Activated T-helper 17 cell treated with anti-CD3 and anti-CD28 coated beads, Interleukin-2, amount 50 U/mL, for 72 hours (primary cell): Measurements from ENCODE around the gene MED23. TPM values are rescaled to one million over a fixed set of nuclear protein-coding genes. Genes with fewer than 3 reads are reported as not detected.

Source experiments
- ATAC-seq: fragments of 150-1000 bp; cut with Tn5 transposase; replicated peaks from 2 replicates; pipeline ENCODE4 v1.10.0; 2021; ENCODE audit warnings: mild to moderate bottlenecking, moderate library complexity
- H3K27ac Mint-ChIP-seq: one replicate; pipeline ENCODE4 v1.8.0; 2022; ENCODE audit warnings: mixed read lengths
- H3K27me3 Mint-ChIP-seq: one replicate; pipeline ENCODE4 v1.8.0; 2022; ENCODE audit warnings: mixed read lengths
- H3K36me3 Mint-ChIP-seq: one replicate; pipeline ENCODE4 v1.8.0; 2022; ENCODE audit warnings: low read depth, mild to moderate bottlenecking, mixed read lengths
- H3K4me1 Mint-ChIP-seq: one replicate; pipeline ENCODE4 v1.8.0; 2022; ENCODE audit warnings: mixed read lengths
- H3K4me3 Mint-ChIP-seq: one replicate; pipeline ENCODE4 v1.8.0; 2022; ENCODE audit warnings: mild to moderate bottlenecking, mixed read lengths
- H3K9me3 Mint-ChIP-seq: one replicate; pipeline ENCODE4 v1.8.0; 2022; ENCODE audit warnings: mixed read lengths
- total RNA-seq, 2 donors: library from RNA; stranded (reverse); gene quantifications; one replicate each; pipeline ENCODE4 v1.2.3, GENCODE V29; 2022

Gene MED23, protein sequence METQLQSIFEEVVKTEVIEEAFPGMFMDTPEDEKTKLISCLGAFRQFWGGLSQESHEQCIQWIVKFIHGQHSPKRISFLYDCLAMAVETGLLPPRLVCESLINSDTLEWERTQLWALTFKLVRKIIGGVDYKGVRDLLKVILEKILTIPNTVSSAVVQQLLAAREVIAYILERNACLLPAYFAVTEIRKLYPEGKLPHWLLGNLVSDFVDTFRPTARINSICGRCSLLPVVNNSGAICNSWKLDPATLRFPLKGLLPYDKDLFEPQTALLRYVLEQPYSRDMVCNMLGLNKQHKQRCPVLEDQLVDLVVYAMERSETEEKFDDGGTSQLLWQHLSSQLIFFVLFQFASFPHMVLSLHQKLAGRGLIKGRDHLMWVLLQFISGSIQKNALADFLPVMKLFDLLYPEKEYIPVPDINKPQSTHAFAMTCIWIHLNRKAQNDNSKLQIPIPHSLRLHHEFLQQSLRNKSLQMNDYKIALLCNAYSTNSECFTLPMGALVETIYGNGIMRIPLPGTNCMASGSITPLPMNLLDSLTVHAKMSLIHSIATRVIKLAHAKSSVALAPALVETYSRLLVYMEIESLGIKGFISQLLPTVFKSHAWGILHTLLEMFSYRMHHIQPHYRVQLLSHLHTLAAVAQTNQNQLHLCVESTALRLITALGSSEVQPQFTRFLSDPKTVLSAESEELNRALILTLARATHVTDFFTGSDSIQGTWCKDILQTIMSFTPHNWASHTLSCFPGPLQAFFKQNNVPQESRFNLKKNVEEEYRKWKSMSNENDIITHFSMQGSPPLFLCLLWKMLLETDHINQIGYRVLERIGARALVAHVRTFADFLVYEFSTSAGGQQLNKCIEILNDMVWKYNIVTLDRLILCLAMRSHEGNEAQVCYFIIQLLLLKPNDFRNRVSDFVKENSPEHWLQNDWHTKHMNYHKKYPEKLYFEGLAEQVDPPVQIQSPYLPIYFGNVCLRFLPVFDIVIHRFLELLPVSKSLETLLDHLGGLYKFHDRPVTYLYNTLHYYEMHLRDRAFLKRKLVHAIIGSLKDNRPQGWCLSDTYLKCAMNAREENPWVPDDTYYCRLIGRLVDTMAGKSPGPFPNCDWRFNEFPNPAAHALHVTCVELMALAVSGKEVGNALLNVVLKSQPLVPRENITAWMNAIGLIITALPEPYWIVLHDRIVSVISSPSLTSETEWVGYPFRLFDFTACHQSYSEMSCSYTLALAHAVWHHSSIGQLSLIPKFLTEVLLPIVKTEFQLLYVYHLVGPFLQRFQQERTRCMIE (N-terminal part only)
- total RNA-seq, result 10 to 100 TPM; 24.1 to 24.2 TPM

- peak within 1 kb of the TSS; percentile 97 for H3K4me3 Mint-ChIP-seq
- no peaks in the 10 kb centered on the region for H3K9me3 Mint-ChIP-seq
- peaks cover 9% of the 10 kb centered on the region for H3K4me1 Mint-ChIP-seq
- H3K27me3 Mint-ChIP-seq, result no peaks in the 10 kb centered on the region
- H3K27ac Mint-ChIP-seq, result peak within 1 kb of the TSS; percentile 97
- H3K36me3 Mint-ChIP-seq, result peaks cover 41% of the 10 kb centered on the region
- ATAC-seq, result peak; percentile 81
Observed at GRCh38 chr6:131627724-131628682, at the start of gene MED23. Gene MED23 (minus strand): TSS chr6:131628242. CDS start chr6:131628049, 193 bp downstream.

DNA sequence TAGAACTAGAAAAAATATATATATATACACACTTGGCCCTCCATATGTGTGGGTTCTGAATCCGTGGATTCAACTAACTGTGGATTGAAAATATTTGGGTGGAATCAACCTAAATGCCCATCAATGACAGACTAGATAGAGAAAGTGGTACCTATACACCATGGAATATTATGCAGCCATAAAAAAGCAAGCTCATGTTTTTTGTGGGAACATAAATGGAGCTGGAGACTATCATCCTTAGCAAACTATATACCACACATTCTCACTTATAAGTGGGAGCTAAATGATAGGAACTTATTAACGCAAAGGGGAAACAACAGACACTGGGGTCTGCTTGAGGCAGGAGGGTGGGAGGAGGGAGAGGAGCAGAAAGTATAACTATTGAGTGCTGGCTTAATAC, 45.1 kb upstream of the MED23 start:
- no peak for ATAC-seq
- Mint-ChIP-seq H3K27me3 (no peaks in the 10 kb centered on the region), H3K9me3 (no peaks in the 10 kb centered on the region), H3K4me3 (no peak overlapping the region), H3K36me3 (no peaks in the 10 kb centered on the region), H3K4me1 (no peaks in the 10 kb centered on the region), H3K27ac (no peak overlapping the region)

- H3K4me1 Mint-ChIP-seq, result no peaks in the 10 kb centered on the region
- ATAC-seq, result no peak
- H3K4me3 Mint-ChIP-seq, result no peak overlapping the region
Observed at GRCh38 chr6:131669891-131670290, 41.8 kb upstream of the MED23 start.

GRCh38 chr6:131663578-131664165, 35.6 kb upstream of the MED23 start:
- no peaks in the 10 kb centered on the region for H3K4me1 Mint-ChIP-seq
- H3K9me3 Mint-ChIP-seq, result no peaks in the 10 kb centered on the region
- no peak overlapping the region for H3K4me3 Mint-ChIP-seq
- no peak for ATAC-seq
- H3K27ac Mint-ChIP-seq, result no peak overlapping the region
- H3K36me3 Mint-ChIP-seq, result no peaks in the 10 kb centered on the region
- no peaks in the 10 kb centered on the region for H3K27me3 Mint-ChIP-seq

More at GRCh38 chr6:131669891-131670290, 41.8 kb upstream of the MED23 start:
- no peaks in the 10 kb centered on the region for H3K27me3 Mint-ChIP-seq
- no peak overlapping the region for H3K27ac Mint-ChIP-seq
- no peaks in the 10 kb centered on the region for H3K36me3 Mint-ChIP-seq
- no peaks in the 10 kb centered on the region for H3K9me3 Mint-ChIP-seq

DNA sequence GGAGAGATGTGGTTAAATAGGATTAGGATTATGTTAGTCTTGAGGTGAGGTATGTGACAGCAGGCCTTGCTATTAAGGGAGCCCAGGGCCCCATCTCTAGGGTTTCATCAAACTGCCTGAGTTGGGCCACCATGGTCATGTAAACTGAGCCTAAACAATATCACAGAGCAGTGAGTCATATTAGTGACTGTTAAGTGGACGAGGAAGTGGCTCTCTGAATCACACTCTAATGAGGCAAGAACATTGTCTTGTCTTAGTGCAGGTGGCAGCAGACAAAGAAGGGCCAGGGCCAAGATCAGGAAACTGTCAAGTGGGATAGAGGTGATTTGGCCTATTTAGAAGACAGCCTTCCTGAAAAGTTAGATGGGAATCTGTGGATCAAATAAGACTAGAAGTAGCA, 32.2 kb upstream of the MED23 start:
- H3K36me3 Mint-ChIP-seq, result no peaks in the 10 kb centered on the region
- H3K27me3 Mint-ChIP-seq, result no peaks in the 10 kb centered on the region
- H3K9me3 Mint-ChIP-seq, result no peaks in the 10 kb centered on the region
- no peak overlapping the region for H3K4me3 Mint-ChIP-seq
- no peak overlapping the region for H3K27ac Mint-ChIP-seq
- ATAC-seq, result peak; percentile 63
- H3K4me1 Mint-ChIP-seq, result no peaks in the 10 kb centered on the region

GRCh38 chr6:131658287-131658686, 30.2 kb upstream of the MED23 start:
- H3K27me3 Mint-ChIP-seq, result no peaks in the 10 kb centered on the region
- no peak overlapping the region for H3K4me3 Mint-ChIP-seq
- no peak for ATAC-seq
- H3K4me1 Mint-ChIP-seq, result no peaks in the 10 kb centered on the region
- H3K9me3 Mint-ChIP-seq, result no peaks in the 10 kb centered on the region
- H3K27ac Mint-ChIP-seq, result no peak overlapping the region
- no peaks in the 10 kb centered on the region for H3K36me3 Mint-ChIP-seq

DNA sequence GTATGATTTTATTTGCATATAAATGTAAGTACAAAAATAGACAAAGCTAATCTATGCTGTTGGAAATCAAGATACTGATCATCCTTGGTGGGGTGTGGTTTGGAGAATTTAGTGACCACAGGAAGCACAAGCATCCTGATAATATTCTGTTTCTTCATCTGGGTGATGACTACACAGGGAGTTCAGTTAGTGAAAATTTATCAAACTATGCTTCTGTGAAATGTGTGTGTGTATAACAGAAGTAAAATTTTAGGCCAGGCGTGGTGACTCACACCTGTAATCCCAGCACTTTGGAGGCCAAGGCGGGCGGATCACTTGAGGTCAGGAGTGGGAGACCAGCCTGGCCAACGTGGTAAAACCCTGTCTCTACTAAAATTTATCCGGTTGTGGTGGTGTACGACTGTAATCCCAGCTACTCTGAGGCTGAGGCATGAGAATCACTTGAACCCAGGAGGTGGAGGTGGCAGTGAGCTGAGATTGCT, 29.6 kb upstream of the MED23 start:
- peak; percentile 16 for ATAC-seq

GRCh38 chr6:131657222-131657621, 29.2 kb upstream of the MED23 start:
- Mint-ChIP-seq H3K4me3 (no peak overlapping the region), H3K9me3 (no peaks in the 10 kb centered on the region), H3K27me3 (no peaks in the 10 kb centered on the region), H3K27ac (no peak overlapping the region), H3K4me1 (no peaks in the 10 kb centered on the region), H3K36me3 (no peaks in the 10 kb centered on the region)
- ATAC-seq, result no peak

More for the DNA sequence above, 29.6 kb upstream of the MED23 start:
- H3K27me3 Mint-ChIP-seq, result no peaks in the 10 kb centered on the region
- no peaks in the 10 kb centered on the region for H3K36me3 Mint-ChIP-seq
- H3K9me3 Mint-ChIP-seq, result no peaks in the 10 kb centered on the region
- H3K4me3 Mint-ChIP-seq, result no peak overlapping the region
- H3K27ac Mint-ChIP-seq, result no peak overlapping the region
- no peaks in the 10 kb centered on the region for H3K4me1 Mint-ChIP-seq

GRCh38 chr6:131656667-131657066, 28.6 kb upstream of the MED23 start:
- H3K9me3 Mint-ChIP-seq, result no peaks in the 10 kb centered on the region
- H3K4me1 Mint-ChIP-seq, result no peaks in the 10 kb centered on the region
- no peaks in the 10 kb centered on the region for H3K27me3 Mint-ChIP-seq
- H3K4me3 Mint-ChIP-seq, result no peak overlapping the region
- no peaks in the 10 kb centered on the region for H3K36me3 Mint-ChIP-seq
- no peak overlapping the region for H3K27ac Mint-ChIP-seq
- ATAC-seq, result no peak

- H3K27ac Mint-ChIP-seq, result no peak overlapping the region
- no peak for ATAC-seq
- H3K4me3 Mint-ChIP-seq, result no peak overlapping the region
- no peaks in the 10 kb centered on the region for H3K4me1 Mint-ChIP-seq
- no peaks in the 10 kb centered on the region for H3K36me3 Mint-ChIP-seq
- H3K27me3 Mint-ChIP-seq, result no peaks in the 10 kb centered on the region
- no peaks in the 10 kb centered on the region for H3K9me3 Mint-ChIP-seq
Observed at GRCh38 chr6:131655951-131656350, 27.9 kb upstream of the MED23 start.

DNA sequence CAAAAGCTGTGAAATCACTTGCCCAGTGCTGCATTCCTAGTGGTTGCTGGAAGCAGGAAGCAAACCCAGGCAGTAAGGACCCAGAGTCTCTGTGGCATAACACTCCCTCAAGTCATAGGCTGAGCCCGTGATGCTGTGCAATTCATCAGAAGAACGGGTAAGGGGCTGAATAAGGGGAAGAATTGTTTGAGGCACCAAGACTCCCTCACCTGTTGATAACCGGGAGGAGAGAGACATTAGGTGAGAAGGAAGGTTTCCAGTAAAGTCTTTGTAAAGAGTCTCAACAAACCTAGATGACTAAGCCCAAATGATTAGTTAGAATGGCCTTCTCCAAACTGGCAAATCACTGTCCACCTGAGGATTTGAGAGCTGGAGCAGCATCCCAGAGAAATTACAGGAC, 27.3 kb upstream of the MED23 start:
- no peak overlapping the region for H3K4me3 Mint-ChIP-seq
- H3K36me3 Mint-ChIP-seq, result no peaks in the 10 kb centered on the region
- H3K27me3 Mint-ChIP-seq, result no peaks in the 10 kb centered on the region
- H3K27ac Mint-ChIP-seq, result no peak overlapping the region
- no peaks in the 10 kb centered on the region for H3K4me1 Mint-ChIP-seq
- no peak for ATAC-seq
- H3K9me3 Mint-ChIP-seq, result no peaks in the 10 kb centered on the region

- no peak overlapping the region for H3K27ac Mint-ChIP-seq
- H3K4me3 Mint-ChIP-seq, result no peak overlapping the region
- no peaks in the 10 kb centered on the region for H3K36me3 Mint-ChIP-seq
- H3K27me3 Mint-ChIP-seq, result peaks cover under 1% of the 10 kb centered on the region
- ATAC-seq, result no peak
- H3K4me1 Mint-ChIP-seq, result no peaks in the 10 kb centered on the region
- H3K9me3 Mint-ChIP-seq, result no peaks in the 10 kb centered on the region
Observed at GRCh38 chr6:131654326-131654725, 26.3 kb upstream of the MED23 start.

GRCh38 chr6:131652472-131652871, 24.4 kb upstream of the MED23 start:
- Mint-ChIP-seq H3K27ac (no peak overlapping the region), H3K36me3 (no peaks in the 10 kb centered on the region), H3K4me1 (no peaks in the 10 kb centered on the region), H3K27me3 (peaks cover 6% of the 10 kb centered on the region), H3K4me3 (no peak overlapping the region), H3K9me3 (no peaks in the 10 kb centered on the region)
- no peak for ATAC-seq
